Pancreas (tissue), 10 donors: ENCODE results near the gene LTBP1. TPM values are rescaled to one million over a fixed set of nuclear protein-coding genes. Genes with fewer than 3 reads are reported as not detected.

ENCODE experiments used
- ATAC-seq, 4 donors: fragments of 200-7000 bp; cut with Tn5 transposase; one replicate each; pipeline versions ENCODE4 v1.8.0 to v1.9.1; 2020; ENCODE audit warnings: mild to moderate bottlenecking in 4 of 4, moderate library complexity in 4 of 4
- DNase-seq, 6 donors: peaks; one replicate each; pipeline ENCODE4 v3.0.0-alpha.2; 2020
- FAIRE-seq: peaks from 2 replicates; lab custom pipeline; 2012; peaks lifted over from hg19 to GRCh38; lab: Jason Lieb, UNC
- H3K27ac ChIP-seq, 4 donors: fragments of 200-600 bp; sonication (generic); 1 replicate in 3 of 4; 2 replicates in 1 of 4; pipeline versions ENCODE4 v1.5.0 to v1.8.0; 2020
- H3K27me3 ChIP-seq, 4 donors: fragments of 200-600 bp; one replicate each; pipeline ENCODE4 v1.8.0; 2021
- H3K36me3 ChIP-seq, 3 donors: fragments of 200-600 bp; sonication (generic) in 1 of 3; one replicate each; pipeline versions ENCODE4 v1.5.0 to v1.8.0; 2020 to 2021
- H3K4me1 ChIP-seq, 3 donors: fragments of 200-600 bp; one replicate each; pipeline ENCODE4 v1.8.0; 2021
- H3K4me3 ChIP-seq, 4 donors: fragments of 200-600 bp; sonication (generic) in 2 of 4; one replicate each; pipeline versions ENCODE4 v1.5.0 to v1.8.0; 2020 to 2021
- H3K9me3 ChIP-seq, 4 donors: fragments of 200-600 bp; one replicate each; pipeline ENCODE4 v1.8.0; 2021
- CTCF ChIP-seq, 4 donors: fragments of 200-600 bp; sonication (generic) in 3 of 4; IDR thresholded peaks; one replicate each; pipeline versions ENCODE4 v1.5.0 to v1.8.0; 2021; ENCODE audit warnings: antibody characterized with exemption in 4 of 4
- WGBS, 2 donors: extraction: QIAGEN DNeasy Blood & Tissue Kit; methylation state at CpG; one replicate each; pipeline ENCODE4 v1.1.7; 2013; 5-methylcytosine and 5-hydroxymethylcytosine counted together
- intact Hi-C, 3 donors: fragments of 100-400 bp; cut with DNase I; formaldehyde crosslinking; loops; one replicate each; pipeline versions ENCODE4 v1.11.1 to v1.14.2; 2022
- polyA plus RNA-seq, 2 donors: library from polyadenylated mRNA; stranded (reverse); fragments of 200-250 nt; gene quantifications; one replicate each; pipeline ENCODE4 v1.2.3, GENCODE V29; 2013
- total RNA-seq, 6 donors: library from RNA; stranded (reverse); fragmentation: NEBNext Ultra II Directional in 4 of 6; extraction: Animal tissue kit (Norgen Biotek cat#: 25700) in 4 of 6; gene quantifications; one replicate each; pipeline versions ENCODE4 v1.2.1 to v1.2.4, GENCODE V29; 2021 to 2023
- donor health status: healthy with polysubstance abuse.
- donor health status: DM: no; HTN: no; CAD: no; lungs with moderate emphysema.
- donor health status: DM: no; HTN: no; CAD: no.
- donor health status: control.
- donor health status: control.
- donor health status: Bipolar disorder and iron deficiency.
- donor health status: DM: yes; HTN: yes; CAD: no.
- donor health status: DM: no; HTN: no; CAD: no.
- donor health status: DM: no; HTN: no; CAD: no.
- donor health status: DM: yes; HTN: yes; CAD: no.

The LTBP1 gene
- total and polyA plus RNA-seq, 8 donors = 0.83 to 21.2 (median 2.6) TPM

GRCh38 chr2:33106115-33106514 is 159.4 kb downstream of the LTBP1 start:
- intact Hi-C loops = no loop called here
- H3K9me3 ChIP-seq = no peaks in the 10 kb centered on the region
- no peak for DNase-seq
- no peak overlapping the region for H3K4me3 ChIP-seq
- ATAC-seq = no peak
- no peaks in the 10 kb centered on the region for H3K27me3 ChIP-seq
- H3K27ac ChIP-seq = no peak overlapping the region
- no peak for TF ChIP-seq CTCF (IDR thresholded peaks at IDR 0.05)
- no peaks in the 10 kb centered on the region for H3K36me3 ChIP-seq
- no peaks in the 10 kb centered on the region for H3K4me1 ChIP-seq
- no peak for FAIRE-seq

DNA sequence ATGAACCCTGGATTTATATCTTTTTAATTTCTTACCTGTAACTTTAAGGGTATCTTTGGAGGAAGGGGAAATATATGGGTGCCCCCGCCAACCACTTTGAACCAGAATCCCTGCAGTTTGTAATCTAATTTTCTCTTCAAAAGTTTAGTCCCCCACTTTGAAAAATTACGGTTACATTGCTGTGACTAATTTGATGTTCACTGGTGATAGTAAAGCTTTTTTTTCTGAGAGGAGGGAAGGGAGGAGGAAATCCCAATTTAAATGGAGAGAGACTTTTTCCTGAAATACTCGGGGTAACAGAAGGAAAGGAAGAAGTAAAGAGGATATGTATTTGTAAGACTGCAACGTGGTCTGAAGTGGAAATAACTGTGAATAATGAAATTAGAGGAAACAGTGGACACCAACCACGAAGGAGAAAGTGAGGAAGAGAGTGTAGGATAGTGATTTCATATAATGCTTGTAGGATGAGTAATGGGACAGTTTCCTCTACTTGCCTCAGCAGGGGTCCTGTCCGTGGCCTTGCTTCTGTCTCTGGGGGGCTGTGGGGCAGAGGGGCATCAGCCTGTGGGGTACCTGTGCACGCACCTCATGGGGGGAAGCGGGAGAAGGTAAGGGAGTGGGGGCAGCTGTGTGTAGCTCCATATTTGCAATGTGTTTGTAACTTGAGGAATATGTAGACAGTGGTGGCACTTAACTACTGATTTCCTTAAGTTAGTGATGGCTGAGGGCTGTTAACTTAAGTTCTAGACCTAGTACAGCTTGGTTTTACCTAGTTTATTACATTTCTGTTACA is 161.1 kb downstream of the LTBP1 start:
- DNase-seq (no peak), FAIRE-seq (no peak), ATAC-seq (no peak)
- TF ChIP-seq CTCF (IDR thresholded peaks at IDR 0.05) = no peak
- intact Hi-C loops = no loop called here
- H3K4me3 ChIP-seq = no peak overlapping the region
- no peaks in the 10 kb centered on the region for H3K4me1 ChIP-seq
- H3K27me3 ChIP-seq = no peaks in the 10 kb centered on the region
- WGBS, 2 donors = 84 to 88% methylated on average over 8 of the region's 8 CpGs
- H3K9me3 ChIP-seq = no peaks in the 10 kb centered on the region
- no peak overlapping the region for H3K27ac ChIP-seq
- H3K36me3 ChIP-seq = no peaks in the 10 kb centered on the region

DNA sequence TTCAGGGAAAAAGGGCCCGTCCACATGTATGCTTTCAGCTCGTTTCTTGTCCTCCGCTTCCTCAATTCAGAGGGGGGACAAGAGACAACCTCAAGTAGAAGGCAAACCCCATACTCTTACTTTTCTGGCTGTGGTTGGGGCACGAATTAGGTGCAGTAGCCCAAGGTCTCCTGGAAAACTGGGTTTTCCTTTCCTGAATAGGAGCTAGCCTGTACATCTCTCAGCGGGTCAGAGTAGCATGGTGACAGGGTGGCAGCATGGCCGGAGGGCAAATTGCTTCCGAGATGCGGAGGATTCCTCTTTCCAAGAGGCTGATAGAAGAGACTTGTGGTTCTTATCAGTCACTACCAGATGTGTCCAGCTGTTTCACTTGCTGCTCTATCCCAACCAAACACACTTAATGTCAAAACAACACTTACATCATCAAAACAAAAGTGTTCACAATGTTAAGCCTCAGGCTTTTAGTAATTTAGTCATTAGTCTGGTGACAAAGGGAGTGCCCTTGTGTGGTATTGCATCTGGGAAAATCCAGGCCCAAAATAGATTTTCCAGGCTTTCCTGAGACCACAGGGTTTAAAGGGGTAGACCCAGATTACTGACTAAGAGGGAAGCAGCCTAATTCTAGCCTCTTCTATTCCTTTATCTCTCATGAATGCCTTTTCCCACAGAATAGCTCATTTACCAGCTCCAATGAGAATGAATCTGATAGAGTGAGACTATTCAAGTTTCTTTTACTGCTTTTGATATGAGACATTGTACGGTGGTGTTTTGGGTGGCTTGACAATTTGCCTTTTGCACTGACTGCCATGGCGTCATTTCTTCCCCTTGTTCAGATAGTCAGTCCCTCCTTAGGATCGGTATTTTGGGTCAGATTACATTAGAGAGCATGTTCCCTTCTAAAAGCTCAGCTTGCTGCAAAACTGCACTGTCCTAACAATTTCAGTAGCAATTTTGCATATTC is 162.0 kb downstream of the LTBP1 start:
- intact Hi-C loops = no loop called here
- Histone ChIP-seq H3K9me3 (no peaks in the 10 kb centered on the region), H3K27me3 (no peaks in the 10 kb centered on the region), H3K27ac (no peak overlapping the region), H3K4me1 (no peaks in the 10 kb centered on the region), H3K4me3 (no peak overlapping the region), H3K36me3 (no peaks in the 10 kb centered on the region)
- ATAC-seq (peak in 2 of 4 donors; percentile 14 to 46), FAIRE-seq (no peak), DNase-seq (no peak)
- 77 to 88% methylated on average over 11 of the region's 11 CpGs for WGBS, 2 donors
- TF ChIP-seq CTCF (IDR thresholded peaks at IDR 0.05) = no peak

DNA sequence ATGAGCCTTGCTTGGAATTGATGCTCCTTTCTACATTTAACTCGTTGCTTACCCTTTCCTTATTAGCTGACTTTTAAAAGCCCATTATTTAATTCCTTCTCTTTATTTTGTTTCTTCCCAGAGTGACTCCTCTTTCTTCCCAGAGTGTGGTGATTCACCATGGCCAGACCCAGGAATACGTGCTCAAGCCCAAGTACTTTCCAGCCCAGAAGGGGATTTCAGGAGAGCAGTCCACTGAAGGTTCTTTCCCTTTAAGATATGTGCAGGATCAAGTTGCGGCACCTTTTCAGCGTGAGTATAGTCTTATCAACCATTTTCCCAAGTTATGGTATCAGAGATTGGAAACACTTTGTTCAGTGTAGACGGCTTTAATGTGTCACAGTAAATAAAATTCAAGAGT is 163.7 kb downstream of the LTBP1 start:
- Histone ChIP-seq H3K4me3 (no peak overlapping the region), H3K27me3 (no peaks in the 10 kb centered on the region), H3K36me3 (no peaks in the 10 kb centered on the region), H3K4me1 (no peaks in the 10 kb centered on the region), H3K27ac (no peak overlapping the region), H3K9me3 (no peaks in the 10 kb centered on the region)
- intact Hi-C loops = no loop called here
- FAIRE-seq = no peak
- TF ChIP-seq CTCF (IDR thresholded peaks at IDR 0.05) = no peak
- DNase-seq = no peak
- 70 to 76% methylated on average over 5 of the region's 5 CpGs for WGBS, 2 donors
- no peak for ATAC-seq
